HL-60 (cell line): Measurements from ENCODE around the gene MAD1L1.

Experiments used
- GABPA ChIP-seq: IDR thresholded peaks from 2 replicates; pipeline ENCODE4 v1.6.1; 2012; ENCODE audit warnings: low read depth
- POLR2AphosphoS5 ChIP-seq: IDR thresholded peaks from 2 replicates; pipeline ENCODE4 v1.6.1; 2012; ENCODE audit warnings: low read depth
- REST ChIP-seq: IDR thresholded peaks from 2 replicates; pipeline ENCODE4 v1.6.1; 2012; ENCODE audit warnings: low read depth; ENCODE audit not compliant: insufficient replicate concordance
- SPI1 ChIP-seq: IDR thresholded peaks from 2 replicates; pipeline ENCODE4 v1.6.1; 2012; ENCODE audit warnings: low read depth, mild to moderate bottlenecking, borderline replicate concordance
- TF ChIP-seq, protein P1 (sequence below): IDR thresholded peaks from one replicate; pipeline ENCODE4 v1.5.1; 2011; ENCODE audit warnings: low read length, control low read depth, inconsistent platforms; ENCODE audit not compliant: insufficient read depth

DNA sequence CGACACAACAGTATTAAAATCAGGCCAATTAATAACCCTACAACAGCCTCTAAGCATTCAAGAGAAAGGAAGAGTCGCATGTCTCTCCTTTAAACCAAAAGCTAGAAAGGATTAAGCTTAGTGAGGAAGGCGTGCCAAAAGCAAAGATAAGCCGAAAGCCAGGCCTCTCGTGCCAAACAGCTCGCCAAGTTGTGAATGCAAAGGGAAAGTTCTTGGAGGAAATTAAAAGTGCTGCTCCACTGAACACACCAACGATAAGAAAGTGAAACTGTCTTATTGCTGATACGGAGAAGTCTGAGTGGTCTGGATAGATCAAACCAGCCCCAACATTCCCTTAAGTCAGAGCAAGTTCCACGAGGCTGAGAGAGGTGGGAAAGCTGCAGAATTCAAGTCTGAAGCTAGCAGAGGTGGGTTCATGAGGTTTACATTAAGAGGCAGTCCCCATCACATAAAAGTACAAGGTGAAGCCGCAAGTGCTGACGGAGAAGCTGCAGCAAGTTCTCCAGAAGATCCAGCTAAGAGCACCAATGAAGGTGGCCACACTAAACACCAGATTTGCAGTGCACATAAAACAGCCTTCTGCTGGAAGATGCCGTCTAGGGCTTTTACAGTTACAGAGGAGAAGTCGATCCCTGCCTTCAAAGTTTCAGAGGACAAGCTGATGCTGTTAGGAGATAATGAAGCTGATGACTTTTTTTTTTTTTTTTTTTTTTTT is 194.8 kb downstream of the MAD1L1 start:
- TF ChIP-seq, protein P1, sequence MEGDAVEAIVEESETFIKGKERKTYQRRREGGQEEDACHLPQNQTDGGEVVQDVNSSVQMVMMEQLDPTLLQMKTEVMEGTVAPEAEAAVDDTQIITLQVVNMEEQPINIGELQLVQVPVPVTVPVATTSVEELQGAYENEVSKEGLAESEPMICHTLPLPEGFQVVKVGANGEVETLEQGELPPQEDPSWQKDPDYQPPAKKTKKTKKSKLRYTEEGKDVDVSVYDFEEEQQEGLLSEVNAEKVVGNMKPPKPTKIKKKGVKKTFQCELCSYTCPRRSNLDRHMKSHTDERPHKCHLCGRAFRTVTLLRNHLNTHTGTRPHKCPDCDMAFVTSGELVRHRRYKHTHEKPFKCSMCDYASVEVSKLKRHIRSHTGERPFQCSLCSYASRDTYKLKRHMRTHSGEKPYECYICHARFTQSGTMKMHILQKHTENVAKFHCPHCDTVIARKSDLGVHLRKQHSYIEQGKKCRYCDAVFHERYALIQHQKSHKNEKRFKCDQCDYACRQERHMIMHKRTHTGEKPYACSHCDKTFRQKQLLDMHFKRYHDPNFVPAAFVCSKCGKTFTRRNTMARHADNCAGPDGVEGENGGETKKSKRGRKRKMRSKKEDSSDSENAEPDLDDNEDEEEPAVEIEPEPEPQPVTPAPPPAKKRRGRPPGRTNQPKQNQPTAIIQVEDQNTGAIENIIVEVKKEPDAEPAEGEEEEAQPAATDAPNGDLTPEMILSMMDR, result no peak
- TF ChIP-seq REST (no peak), GABPA (no peak), SPI1 (no peak), POLR2AphosphoS5 (no peak)
